Loucy (cell line): ENCODE measurements around the gene MYO1D.

ENCODE experiments used
- H2AFZ ChIP-seq: fragments of 200-600 bp; sonication (generic); 2 replicates; pipeline ENCODE4 v1.6.0; 2016; ENCODE audit warnings: antibody characterized with exemption, mild to moderate bottlenecking, low read length, moderate library complexity
- H3F3A ChIP-seq: fragments of 200-600 bp; 2 replicates; pipeline ENCODE4 v1.6.0; 2016; ENCODE audit warnings: antibody characterized with exemption, low read depth, mild to moderate bottlenecking
- H3K27me3 ChIP-seq: fragments of 200-600 bp; sonication (generic); 2 replicates; pipeline ENCODE4 v1.6.1; 2014; ENCODE audit warnings: low read length, mild to moderate bottlenecking; ENCODE audit not compliant: insufficient read depth, poor library complexity, severe bottlenecking
- H3K36me3 ChIP-seq: fragments of 200-600 bp; sonication (generic); 2 replicates; pipeline ENCODE4 v1.6.1; 2016; ENCODE audit warnings: low read length; ENCODE audit not compliant: insufficient read depth
- H3K4me1 ChIP-seq: fragments of 200-600 bp; sonication (generic); 2 replicates; pipeline ENCODE4 v1.5.1; 2014; ENCODE audit warnings: low read length, mild to moderate bottlenecking; ENCODE audit not compliant: insufficient read depth, poor library complexity, severe bottlenecking
- H3K4me2 ChIP-seq: fragments of 200-600 bp; sonication (generic); 2 replicates; pipeline ENCODE4 v1.6.0; 2014; ENCODE audit warnings: antibody characterized with exemption, low read length, low read depth, mild to moderate bottlenecking; ENCODE audit not compliant: poor library complexity, severe bottlenecking
- H3K4me3 ChIP-seq: fragments of 200-600 bp; sonication (generic); 2 replicates; pipeline ENCODE4 v1.5.1; 2014; ENCODE audit warnings: low read length, mild to moderate bottlenecking, mixed read lengths; ENCODE audit not compliant: poor library complexity, severe bottlenecking
- H3K79me2 ChIP-seq: fragments of 200-600 bp; sonication (generic); 2 replicates; pipeline ENCODE4 v1.6.1; 2014; ENCODE audit warnings: low read length; ENCODE audit not compliant: insufficient read depth
- H3K9ac ChIP-seq: fragments of 200-600 bp; sonication (generic); 2 replicates; pipeline ENCODE4 v1.6.0; 2014; ENCODE audit warnings: mild to moderate bottlenecking, low read depth, low read length, moderate library complexity; ENCODE audit not compliant: poor library complexity, severe bottlenecking
- H3K9me2 ChIP-seq: fragments of 200-600 bp; sonication (generic); replicated peaks from 2 replicates; pipeline ENCODE4 v1.6.1; 2016; ENCODE audit warnings: low read depth, low read length, mixed read lengths
- H3K9me3 ChIP-seq: fragments of 200-600 bp; sonication (generic); 2 replicates; pipeline ENCODE4 v1.6.1; 2014; ENCODE audit warnings: mild to moderate bottlenecking, antibody characterized with exemption, low read length, low read depth; ENCODE audit not compliant: insufficient read depth
- H4K20me1 ChIP-seq: fragments of 200-600 bp; sonication (generic); 2 replicates; pipeline ENCODE4 v1.6.0; 2014; ENCODE audit warnings: antibody characterized with exemption, low read length, mild to moderate bottlenecking; ENCODE audit not compliant: insufficient read depth, poor library complexity, severe bottlenecking
- CTCF ChIP-seq: fragments of 200-600 bp; sonication (generic); conservative IDR thresholded peaks from 2 replicates; pipeline ENCODE4 v1.5.1; 2014; ENCODE audit warnings: mild to moderate bottlenecking, antibody characterized with exemption, low read length
- EZH2phosphoT487 ChIP-seq: fragments of 200-600 bp; IDR thresholded peaks from 2 replicates; pipeline ENCODE4 v1.6.1; 2018; ENCODE audit warnings: antibody characterized with exemption, mild to moderate bottlenecking, moderate library complexity, borderline replicate concordance

The MYO1D gene

GRCh38 chr17:32769846-32770245 lies 107.1 kb downstream of the MYO1D start:
- TF ChIP-seq CTCF (peak; percentile 37; the same call in 1 of the 2 replicates), EZH2phosphoT487 (no peak)
- no peaks in the 10 kb centered on the region for H3K79me2 ChIP-seq
- H3K4me1 ChIP-seq: no peaks in the 10 kb centered on the region
- H4K20me1 ChIP-seq: no peaks in the 10 kb centered on the region
- H2AFZ ChIP-seq: no peak overlapping the region
- no peaks in the 10 kb centered on the region for H3K36me3 ChIP-seq
- H3K4me2 ChIP-seq: no peak overlapping the region
- H3K4me3 ChIP-seq: no peak overlapping the region
- no peaks in the 10 kb centered on the region for H3K27me3 ChIP-seq
- no peaks in the 10 kb centered on the region for H3K9me2 ChIP-seq
- no peaks in the 10 kb centered on the region for H3F3A ChIP-seq
- no peak overlapping the region for H3K9ac ChIP-seq
- no peaks in the 10 kb centered on the region for H3K9me3 ChIP-seq

- Histone ChIP-seq H3K4me1 (no peaks in the 10 kb centered on the region), H3K4me3 (no peak overlapping the region), H3K4me2 (no peak overlapping the region), H3K36me3 (no peaks in the 10 kb centered on the region), H3K9ac (no peak overlapping the region), H3K27me3 (no peaks in the 10 kb centered on the region), H3K79me2 (no peaks in the 10 kb centered on the region), H3F3A (no peaks in the 10 kb centered on the region), H3K9me3 (no peaks in the 10 kb centered on the region), H2AFZ (no peak overlapping the region), H3K9me2 (no peaks in the 10 kb centered on the region), H4K20me1 (no peaks in the 10 kb centered on the region)
- TF ChIP-seq CTCF (no peak), EZH2phosphoT487 (no peak)
These were observed 113.0 kb downstream of the MYO1D start for GRCh38 chr17:32763855-32764439.

GRCh38 chr17:32759476-32759875 lies 117.4 kb downstream of the MYO1D start:
- Histone ChIP-seq H3K36me3 (no peaks in the 10 kb centered on the region), H3K27me3 (no peaks in the 10 kb centered on the region), H3F3A (no peaks in the 10 kb centered on the region), H3K9ac (no peak overlapping the region), H4K20me1 (no peaks in the 10 kb centered on the region), H3K9me3 (no peaks in the 10 kb centered on the region), H2AFZ (no peak overlapping the region), H3K9me2 (no peaks in the 10 kb centered on the region), H3K4me1 (no peaks in the 10 kb centered on the region), H3K4me3 (no peak overlapping the region), H3K79me2 (no peaks in the 10 kb centered on the region), H3K4me2 (no peak overlapping the region)
- TF ChIP-seq EZH2phosphoT487: no peak
- TF ChIP-seq CTCF: no peak
